HG02981 (cell line): Measurements from ENCODE around the gene PPFIBP1.
"Not testable (repeated sequence)": the region's sequence is repeated elsewhere in the genome, so short reads cannot be mapped to it uniquely, and the experiment has no call there.

Source experiments
- ATAC-seq: cut with Tn5 transposase; IDR thresholded peaks from one replicate; pipeline ENCODE4 v1.9.1; 2021; ENCODE audit warnings: mild to moderate bottlenecking, moderate library complexity; ENCODE audit not compliant: unreplicated experiment

Gene PPFIBP1

GRCh38 chr12:27541031-27541719, 17.2 kb downstream of the PPFIBP1 start:
- ATAC-seq: no peak

GRCh38 chr12:27542628-27543027, 18.6 kb downstream of the PPFIBP1 start:
- no peak for ATAC-seq

GRCh38 chr12:27544858-27545257, 20.9 kb downstream of the PPFIBP1 start:
- ATAC-seq: not testable (repeated sequence)

- ATAC-seq: no peak
Observed at GRCh38 chr12:27545665-27546064, 21.7 kb downstream of the PPFIBP1 start.

GRCh38 chr12:27547592-27547991, 23.6 kb downstream of the PPFIBP1 start:
- ATAC-seq: no peak

- ATAC-seq: no peak
Observed at GRCh38 chr12:27548301-27549199, 24.5 kb downstream of the PPFIBP1 start.

GRCh38 chr12:27549236-27549800, 25.3 kb downstream of the PPFIBP1 start:
- no peak for ATAC-seq

- no peak for ATAC-seq
Observed at GRCh38 chr12:27549801-27550652, 26.0 kb downstream of the PPFIBP1 start.

- ATAC-seq: no peak
Observed at GRCh38 chr12:27550653-27550975, 26.6 kb downstream of the PPFIBP1 start.

- ATAC-seq: no peak
Observed at GRCh38 chr12:27551172-27551840, 27.3 kb downstream of the PPFIBP1 start.

- ATAC-seq: no peak
Observed at GRCh38 chr12:27552235-27552634, 28.2 kb downstream of the PPFIBP1 start.

- no peak for ATAC-seq
Observed at GRCh38 chr12:27552886-27553560, 29.0 kb downstream of the PPFIBP1 start.

GRCh38 chr12:27553941-27554340, 29.9 kb downstream of the PPFIBP1 start:
- no peak for ATAC-seq

GRCh38 chr12:27554421-27555186, 30.6 kb downstream of the PPFIBP1 start:
- ATAC-seq: no peak

GRCh38 chr12:27555361-27555760, 31.4 kb downstream of the PPFIBP1 start:
- ATAC-seq: no peak

GRCh38 chr12:27555925-27556778, 32.1 kb downstream of the PPFIBP1 start:
- ATAC-seq: no peak

GRCh38 chr12:27560126-27560525, 36.1 kb downstream of the PPFIBP1 start:
- ATAC-seq: no peak
